Astrocyte of the spinal cord (primary cell): ENCODE data around the gene BUB1B.

ENCODE experiments used
- DNase-seq: peaks from one replicate; pipeline ENCODE4 v3.0.0; 2011; ENCODE audit warnings: low read depth, low spot score
- H3K4me3 ChIP-seq: 2 replicates; pipeline ENCODE4 v1.5.1; 2011; ENCODE audit warnings: low read depth, mild to moderate bottlenecking, low read length, moderate library complexity
- in situ Hi-C: cut with HindIII; loops from 2 replicates; pipeline ENCODE4 v1.10.0; 2017; ENCODE audit warnings: low sequenced_read_pairs
- TF ChIP-seq, protein P1 (sequence below): IDR thresholded peaks from 2 replicates; pipeline ENCODE4 v1.5.1; 2012; ENCODE audit warnings: low read depth, mild to moderate bottlenecking, low read length, inconsistent platforms

BUB1B gene

DNA sequence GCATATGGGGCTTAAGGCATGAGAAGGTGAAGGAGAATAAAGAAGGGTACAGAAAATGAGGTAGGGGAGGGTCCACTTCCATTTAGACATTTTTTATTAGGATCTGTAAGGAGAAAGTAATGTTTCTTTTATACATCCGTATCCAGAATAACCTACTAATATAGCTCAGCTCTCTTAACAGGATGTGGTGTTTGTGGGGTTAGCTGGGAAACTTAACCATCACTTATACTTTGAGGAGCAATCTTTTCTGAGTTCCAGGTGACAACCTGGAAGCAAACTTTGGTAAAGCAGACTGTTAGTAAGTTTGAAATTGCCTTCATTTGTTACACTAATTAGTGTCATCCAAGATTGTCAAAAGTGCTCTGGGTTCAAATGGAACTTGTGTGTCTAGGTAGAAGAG is 36.6 kb downstream of the BUB1B start:
- TF ChIP-seq, protein P1, sequence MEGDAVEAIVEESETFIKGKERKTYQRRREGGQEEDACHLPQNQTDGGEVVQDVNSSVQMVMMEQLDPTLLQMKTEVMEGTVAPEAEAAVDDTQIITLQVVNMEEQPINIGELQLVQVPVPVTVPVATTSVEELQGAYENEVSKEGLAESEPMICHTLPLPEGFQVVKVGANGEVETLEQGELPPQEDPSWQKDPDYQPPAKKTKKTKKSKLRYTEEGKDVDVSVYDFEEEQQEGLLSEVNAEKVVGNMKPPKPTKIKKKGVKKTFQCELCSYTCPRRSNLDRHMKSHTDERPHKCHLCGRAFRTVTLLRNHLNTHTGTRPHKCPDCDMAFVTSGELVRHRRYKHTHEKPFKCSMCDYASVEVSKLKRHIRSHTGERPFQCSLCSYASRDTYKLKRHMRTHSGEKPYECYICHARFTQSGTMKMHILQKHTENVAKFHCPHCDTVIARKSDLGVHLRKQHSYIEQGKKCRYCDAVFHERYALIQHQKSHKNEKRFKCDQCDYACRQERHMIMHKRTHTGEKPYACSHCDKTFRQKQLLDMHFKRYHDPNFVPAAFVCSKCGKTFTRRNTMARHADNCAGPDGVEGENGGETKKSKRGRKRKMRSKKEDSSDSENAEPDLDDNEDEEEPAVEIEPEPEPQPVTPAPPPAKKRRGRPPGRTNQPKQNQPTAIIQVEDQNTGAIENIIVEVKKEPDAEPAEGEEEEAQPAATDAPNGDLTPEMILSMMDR: no peak
- in situ Hi-C loops: no loop called here
- DNase-seq: no peak
- no peak overlapping the region for H3K4me3 ChIP-seq

DNA sequence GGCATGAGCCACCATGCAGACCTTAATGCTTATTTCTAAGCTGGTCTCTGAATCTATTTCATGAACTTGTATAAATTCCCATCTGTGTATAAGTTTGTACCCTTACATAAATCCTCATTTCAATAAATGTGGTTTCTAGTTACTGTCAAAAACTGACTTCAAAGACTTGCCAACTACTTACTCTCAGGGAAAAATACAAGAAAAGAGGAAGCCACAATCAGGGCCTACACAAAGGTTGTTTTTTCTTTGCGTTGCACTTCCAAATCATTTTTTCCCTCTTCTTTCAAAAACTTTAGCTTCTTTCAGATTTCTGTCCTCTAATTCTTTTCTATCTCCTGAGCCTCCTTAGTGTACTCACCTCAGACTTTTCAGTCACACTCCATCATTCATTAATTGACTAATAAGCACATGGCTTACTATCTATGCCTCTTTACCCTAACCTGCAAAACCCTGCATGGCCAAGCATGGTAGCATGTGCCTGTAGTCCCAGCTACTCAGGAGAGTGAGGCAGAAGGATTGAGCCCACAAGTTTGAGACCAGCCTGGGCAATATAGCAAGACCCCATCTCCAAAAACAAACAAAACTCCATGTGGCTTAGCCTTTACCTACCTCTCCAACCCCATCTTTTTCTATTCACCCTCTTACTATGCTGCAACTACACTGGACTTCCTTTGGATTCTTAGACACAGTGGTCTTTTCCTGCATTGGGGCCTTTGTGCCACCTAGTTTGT is 37.7 kb downstream of the BUB1B start:
- TF ChIP-seq, protein P1: no peak
- DNase-seq: no peak
- in situ Hi-C loops: no loop called here

DNA sequence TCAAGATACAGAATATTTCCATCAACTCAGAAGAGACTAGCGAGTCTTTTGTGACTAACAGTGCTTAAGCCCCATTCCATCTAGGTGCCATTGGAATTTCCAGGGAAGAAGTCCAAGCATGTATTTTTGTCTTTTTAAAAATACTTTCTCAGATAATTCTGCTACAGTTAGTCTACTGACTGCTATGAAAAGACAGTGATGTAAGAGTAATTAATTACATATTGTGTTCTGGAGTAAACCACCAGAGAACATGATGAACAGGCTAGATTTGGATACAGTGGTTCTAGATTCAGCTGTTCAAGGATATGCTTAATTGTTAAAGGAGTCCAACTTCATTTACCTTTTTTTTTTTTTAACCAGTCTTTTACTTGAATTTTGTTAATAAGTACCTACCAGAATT is 43.2 kb downstream of the BUB1B start:
- in situ Hi-C loops: no loop called here
- H3K4me3 ChIP-seq: no peak overlapping the region
- TF ChIP-seq, protein P1: no peak
- DNase-seq: no peak

More for the DNA sequence above, 37.7 kb downstream of the BUB1B start:
- no peak overlapping the region for H3K4me3 ChIP-seq

DNA sequence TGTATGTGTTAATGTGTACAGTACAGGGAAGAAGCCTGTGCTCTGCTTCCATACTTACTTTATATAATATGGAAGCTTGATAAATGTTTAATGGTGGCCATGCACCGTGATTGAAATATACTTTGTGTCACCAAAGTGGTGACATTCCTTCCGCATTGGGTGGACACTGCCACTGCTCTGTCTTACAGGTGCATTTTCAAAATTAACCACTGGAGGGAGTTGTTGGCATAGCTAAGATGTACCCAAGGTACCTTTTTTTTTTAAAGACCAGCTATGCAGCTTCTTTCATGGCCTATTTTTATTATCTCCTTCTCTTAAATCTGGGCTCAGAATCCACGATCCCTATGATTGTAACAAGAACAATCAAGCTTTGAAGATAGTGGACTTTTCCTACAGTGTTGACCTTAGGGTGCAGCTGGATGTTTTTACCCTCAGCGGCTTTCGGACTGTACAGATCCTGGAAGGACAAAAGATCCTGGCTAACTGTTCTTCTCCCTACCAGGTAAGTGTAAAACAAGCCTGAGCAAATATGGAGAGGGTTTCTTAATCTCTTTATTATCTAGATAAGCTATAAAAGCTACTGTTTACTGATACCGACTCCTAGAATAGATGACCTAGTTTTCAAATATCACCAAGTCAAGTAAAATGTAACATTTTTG is 56.4 kb downstream of the BUB1B start:
- TF ChIP-seq, protein P1: peak; percentile 70
- no peak overlapping the region for H3K4me3 ChIP-seq
- in situ Hi-C loops: no loop called here
- peak; percentile 67 for DNase-seq

DNA sequence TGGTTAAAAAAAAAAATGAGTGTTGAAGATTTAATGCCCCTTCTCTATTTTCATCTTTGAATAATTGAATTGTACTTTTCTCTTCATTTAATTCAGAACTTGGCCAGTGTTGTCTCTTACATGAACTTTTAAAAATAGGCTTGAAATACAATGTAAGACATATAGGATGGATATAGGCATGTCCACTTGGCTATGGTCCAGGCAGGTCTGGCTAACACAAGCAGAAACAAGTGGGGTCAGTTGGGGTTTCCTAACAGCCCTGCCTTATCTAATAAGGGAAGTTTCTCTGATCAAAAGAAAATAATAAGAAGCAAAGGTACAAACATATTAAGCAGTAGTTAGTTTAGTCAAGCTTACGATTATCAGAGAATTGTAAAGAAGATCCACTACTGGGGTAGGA is 58.9 kb downstream of the BUB1B start:
- H3K4me3 ChIP-seq: no peak overlapping the region
- DNase-seq: no peak
- in situ Hi-C loops: no loop called here
- TF ChIP-seq, protein P1: no peak

DNA sequence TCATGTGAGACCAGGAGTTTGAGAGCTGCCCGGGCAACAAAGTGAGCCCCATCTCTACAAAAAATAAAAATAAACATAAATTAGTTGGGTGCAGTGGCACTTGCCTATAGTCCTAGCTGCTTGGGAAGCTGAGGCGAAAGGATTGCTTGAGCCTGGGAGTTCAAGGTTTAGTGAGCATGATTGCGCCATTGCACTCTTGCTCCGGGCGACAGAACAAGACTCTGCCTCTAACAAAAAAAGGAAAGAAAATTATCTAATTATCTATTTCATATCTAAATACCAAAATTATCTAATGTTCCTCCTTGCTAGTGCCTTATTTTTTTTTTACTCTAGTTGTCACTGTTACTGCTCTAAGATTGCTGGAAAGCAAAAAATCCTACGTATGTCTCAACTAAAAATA is 61.3 kb downstream of the BUB1B start:
- no peak overlapping the region for H3K4me3 ChIP-seq
- TF ChIP-seq, protein P1: no peak
- no peak for DNase-seq
- in situ Hi-C loops: no loop called here
